B cell (primary cell): ENCODE data around the gene ABCA4.

ENCODE experiments used
- CTCF ChIP-seq: fragments of 200-600 bp; IDR thresholded peaks from one replicate; pipeline ENCODE4 v1.8.0; 2022; ENCODE audit warnings: antibody characterized with exemption, mild to moderate bottlenecking
- EZH2 ChIP-seq: IDR thresholded peaks from 2 replicates; pipeline ENCODE4 v1.6.1; 2012; ENCODE audit warnings: borderline replicate concordance, low read depth, mild to moderate bottlenecking, moderate library complexity, low read length; ENCODE audit not compliant: insufficient read depth, poor library complexity, severe bottlenecking

DNA sequence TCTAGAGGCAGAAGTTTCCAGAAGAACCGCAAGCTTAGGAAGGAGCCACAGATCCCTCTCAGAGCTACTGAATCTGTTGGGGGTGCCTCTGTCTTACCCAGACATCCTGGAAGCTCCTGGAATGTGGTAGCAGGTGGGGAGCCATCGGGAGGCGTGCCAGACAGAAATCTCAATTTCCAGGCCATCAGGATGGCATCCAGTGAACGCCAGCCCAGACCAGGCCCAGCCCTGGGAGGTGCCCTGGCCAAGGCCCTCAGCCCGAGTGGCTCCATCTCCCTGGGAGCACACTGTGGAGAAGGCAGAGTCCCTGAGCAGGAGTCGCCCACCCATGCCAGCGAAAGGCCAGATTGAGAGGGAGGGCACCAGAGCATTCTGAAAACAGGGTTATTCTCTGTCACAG lies 2.5 kb downstream of the ABCA4 start:
- no peak for TF ChIP-seq CTCF
- TF ChIP-seq EZH2 = no peak
